Coronary artery (tissue), 2 donors: Measurements from ENCODE around the gene TMED10.

Experiments
- DNase-seq: peaks from one replicate; pipeline ENCODE4 v3.0.0-alpha.2; 2017; ENCODE audit warnings: low spot score
- H3K27ac ChIP-seq, 2 donors: fragments of 200-600 bp; sonication (generic); one replicate each; pipeline ENCODE4 v1.5.1; 2016 to 2019
- H3K4me3 ChIP-seq: fragments of 200-600 bp; sonication (generic); 2 replicates; pipeline ENCODE4 v1.5.1; 2016; ENCODE audit warnings: mild to moderate bottlenecking, moderate library complexity
- CTCF ChIP-seq: fragments of 200-600 bp; sonication (generic); IDR thresholded peaks from one replicate; pipeline ENCODE4 v1.5.1; 2019; ENCODE audit warnings: antibody characterized with exemption

The TMED10 gene

GRCh38 chr14:75217508-75218206 is 41.2 kb upstream of the TMED10 start:
- no peak for DNase-seq
- Histone ChIP-seq H3K4me3 (no peak overlapping the region), H3K27ac (no peak overlapping the region)
- TF ChIP-seq CTCF = no peak

GRCh38 chr14:75216427-75217006 is 40.1 kb upstream of the TMED10 start:
- no peak overlapping the region for H3K4me3 ChIP-seq
- TF ChIP-seq CTCF = no peak
- no peak for DNase-seq
- peak overlapping the region in 1 of 2 donors; percentile 12 for H3K27ac ChIP-seq

- Histone ChIP-seq H3K4me3 (no peak overlapping the region), H3K27ac (peak overlapping the region; percentile 6 to 38)
- no peak for TF ChIP-seq CTCF
- no peak for DNase-seq
These were observed 39.1 kb upstream of the TMED10 start for GRCh38 chr14:75215520-75215919.

GRCh38 chr14:75214558-75214957 is 38.1 kb upstream of the TMED10 start:
- Histone ChIP-seq H3K27ac (no peak overlapping the region), H3K4me3 (no peak overlapping the region)
- no peak for DNase-seq
- no peak for TF ChIP-seq CTCF

- H3K4me3 ChIP-seq = no peak overlapping the region
- no peak for TF ChIP-seq CTCF
- H3K27ac ChIP-seq = no peak overlapping the region
- DNase-seq = no peak
These were observed 36.8 kb upstream of the TMED10 start for GRCh38 chr14:75213172-75213571.

GRCh38 chr14:75208843-75209242 is 32.4 kb upstream of the TMED10 start:
- H3K27ac ChIP-seq = no peak overlapping the region
- no peak overlapping the region for H3K4me3 ChIP-seq
- no peak for TF ChIP-seq CTCF
- DNase-seq = no peak

- no peak for DNase-seq
- H3K27ac ChIP-seq = no peak overlapping the region
These were observed 29.8 kb upstream of the TMED10 start for GRCh38 chr14:75206190-75206589.

More at GRCh38 chr14:75206190-75206589, 29.8 kb upstream of the TMED10 start:
- H3K4me3 ChIP-seq = no peak overlapping the region
- no peak for TF ChIP-seq CTCF
